Esophagus muscularis mucosa (tissue), 3 donors: ENCODE data around the gene FGD2.

ENCODE experiments used
- POLR2AphosphoS5 ChIP-seq, 2 donors: sonication (generic); formaldehyde crosslinking; IDR thresholded peaks; one replicate each; pipeline ENCODE4 v1.6.1; 2017; ENCODE audit warnings: antibody characterized with exemption in 2 of 2
- TF ChIP-seq, protein P1 (sequence below), 3 experiments: fragments of 200-600 bp in 2 of 3; fragments of 450-650 bp in 1 of 3; sonication (generic) in 2 of 3; IDR thresholded peaks; one replicate each; pipeline ENCODE4 v1.5.1; 2017 to 2019; ENCODE audit warnings: antibody characterized with exemption in 3 of 3, mild to moderate bottlenecking in 2 of 3, moderate library complexity in 1 of 3

DNA sequence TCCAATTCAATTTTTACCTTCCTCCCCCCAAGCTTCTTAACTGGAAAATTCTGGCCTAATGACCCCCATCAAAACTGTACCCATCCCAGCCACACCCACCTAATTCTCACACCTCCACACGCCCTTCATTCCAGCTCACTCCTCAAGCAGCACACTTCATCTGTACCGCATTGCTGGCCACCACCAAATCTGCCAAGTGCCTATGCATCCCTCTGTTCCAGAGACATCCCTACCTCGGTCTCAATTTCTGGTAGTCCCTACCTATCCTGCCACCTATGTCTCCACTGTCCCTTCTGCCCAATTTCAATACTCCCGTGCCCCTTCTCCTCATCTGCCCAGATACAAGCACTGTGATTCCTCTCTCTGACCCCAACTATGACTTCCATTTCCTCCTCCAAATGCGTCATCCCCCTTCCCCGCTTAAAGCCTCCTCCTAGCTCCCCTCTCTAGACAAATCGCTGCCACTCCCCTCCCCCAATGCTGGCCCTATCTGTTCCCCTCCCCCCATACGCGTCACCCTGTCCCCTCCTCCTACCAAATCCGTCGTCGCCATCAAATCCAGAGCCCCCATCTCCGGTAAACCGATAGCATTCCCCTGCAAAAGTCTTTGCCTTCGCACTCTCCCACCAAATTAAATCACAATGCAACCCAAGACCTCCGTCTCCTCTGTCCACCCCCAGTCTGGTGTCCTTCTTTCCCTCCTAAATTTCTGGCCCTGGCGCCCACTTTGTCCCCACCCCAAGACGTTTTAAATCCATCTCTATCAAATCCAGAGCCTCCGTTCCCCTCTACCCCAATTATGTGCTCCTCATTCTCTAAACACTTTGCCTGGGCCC is 20.7 kb upstream of the FGD2 start:
- TF ChIP-seq, protein P1, sequence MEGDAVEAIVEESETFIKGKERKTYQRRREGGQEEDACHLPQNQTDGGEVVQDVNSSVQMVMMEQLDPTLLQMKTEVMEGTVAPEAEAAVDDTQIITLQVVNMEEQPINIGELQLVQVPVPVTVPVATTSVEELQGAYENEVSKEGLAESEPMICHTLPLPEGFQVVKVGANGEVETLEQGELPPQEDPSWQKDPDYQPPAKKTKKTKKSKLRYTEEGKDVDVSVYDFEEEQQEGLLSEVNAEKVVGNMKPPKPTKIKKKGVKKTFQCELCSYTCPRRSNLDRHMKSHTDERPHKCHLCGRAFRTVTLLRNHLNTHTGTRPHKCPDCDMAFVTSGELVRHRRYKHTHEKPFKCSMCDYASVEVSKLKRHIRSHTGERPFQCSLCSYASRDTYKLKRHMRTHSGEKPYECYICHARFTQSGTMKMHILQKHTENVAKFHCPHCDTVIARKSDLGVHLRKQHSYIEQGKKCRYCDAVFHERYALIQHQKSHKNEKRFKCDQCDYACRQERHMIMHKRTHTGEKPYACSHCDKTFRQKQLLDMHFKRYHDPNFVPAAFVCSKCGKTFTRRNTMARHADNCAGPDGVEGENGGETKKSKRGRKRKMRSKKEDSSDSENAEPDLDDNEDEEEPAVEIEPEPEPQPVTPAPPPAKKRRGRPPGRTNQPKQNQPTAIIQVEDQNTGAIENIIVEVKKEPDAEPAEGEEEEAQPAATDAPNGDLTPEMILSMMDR (IDR thresholded peaks at IDR 0.05) = no peak
- no peak for TF ChIP-seq POLR2AphosphoS5 (IDR thresholded peaks at IDR 0.05)
